HepG2 (cell line): ENCODE results near the gene CELSR2. TPM values are rescaled to one million over a fixed set of nuclear protein-coding genes. Genes with fewer than 3 reads are reported as not detected.

Experiments
- ATAC-seq: fragments of 200-7000 bp; cut with Tn5 transposase; 3 replicates; pipeline ENCODE4 v1.9.1; 2020; ENCODE audit warnings: mild to moderate bottlenecking, moderate library complexity
- BruUV-seq: library from RNA; stranded (reverse); fragments of 400-500 nt; replicated peaks from 2 replicates; lab custom pipeline; 2021; lab: Mats Ljungman, UMichigan
- CTCF ChIA-PET: fragments of 300-600 bp; formaldehyde crosslinking; extraction: SDS; loops from one replicate; lab custom pipeline; 2021; ENCODE audit warnings: low total read pairs, inconsistent platforms, low intra/inter-chr PET ratio; lab: Yijun Ruan, JAX
- POLR2A ChIA-PET: fragments of 350-600 bp; sonication (Branson Sonifier 250); formaldehyde crosslinking; loops from one replicate; lab custom pipeline; 2020; ENCODE audit warnings: antibody characterized with exemption, inconsistent platforms; lab: Yijun Ruan, JAX
- DNase-seq: peaks from one replicate; pipeline ENCODE4 v3.0.0-alpha.2; 2015; ENCODE audit warnings: low spot score
- FAIRE-seq: peaks from 3 replicates; lab custom pipeline; 2011; peaks lifted over from hg19 to GRCh38; lab: Jason Lieb, UNC
- H2AFZ ChIP-seq: one replicate; pipeline ENCODE4 v1.6.1; 2011; ENCODE audit warnings: low read length, inconsistent platforms
- H3K27ac ChIP-seq: fragments of 300-600 bp; 3 replicates; pipeline ENCODE4 v1.8.0; 2011; ENCODE audit warnings: mixed run types, mild to moderate bottlenecking, mixed read lengths, low read length, inconsistent platforms; ENCODE audit not compliant: insufficient read depth; ENCODE audit errors: extremely low read length
- H3K27me3 ChIP-seq, 2 experiments: fragments of 200-600 bp in 1 of 2; 2 replicates in 1 of 2; 3 replicates in 1 of 2; pipeline versions ENCODE4 v1.6.0 to v1.8.0; 2011; ENCODE audit warnings: low read length in 2 of 2, mild to moderate bottlenecking in 2 of 2, moderate library complexity in 2 of 2, inconsistent platforms in 1 of 2; ENCODE audit not compliant: insufficient read depth in 2 of 2, control insufficient read depth in 1 of 2
- H3K36me3 ChIP-seq, 2 experiments: fragments of 200-600 bp in 1 of 2; replicated peaks in 1 of 2; 2 replicates in 1 of 2; 3 replicates in 1 of 2; pipeline versions ENCODE4 v1.5.1 to v1.8.0; 2011; ENCODE audit warnings: low read length in 2 of 2, inconsistent platforms in 1 of 2; ENCODE audit not compliant: insufficient read depth in 2 of 2, control insufficient read depth in 1 of 2
- H3K4me1 ChIP-seq: 2 replicates; pipeline ENCODE4 v1.5.1; 2012; ENCODE audit warnings: low read length, inconsistent platforms; ENCODE audit not compliant: insufficient read depth
- H3K4me2 ChIP-seq: 2 replicates; pipeline ENCODE4 v1.6.0; 2011; ENCODE audit warnings: low read depth, low read length, inconsistent platforms
- H3K4me3 ChIP-seq, 3 experiments: fragments of 200-600 bp in 1 of 3; sonication (generic), shearing (Covaris generic) in 1 of 3; replicated peaks in 1 of 3; 2 replicates each; pipeline ENCODE4 v1.5.1; 2011 to 2016; ENCODE audit warnings: low read length in 3 of 3, inconsistent platforms in 2 of 3, low read depth in 2 of 3, mild to moderate bottlenecking in 2 of 3, control low read depth in 1 of 3, mixed read lengths in 1 of 3; ENCODE audit not compliant: insufficient read depth in 1 of 3
- H3K79me2 ChIP-seq: one replicate; pipeline ENCODE4 v1.6.1; 2011; ENCODE audit warnings: low read length, inconsistent platforms; ENCODE audit not compliant: insufficient read depth
- H3K9ac ChIP-seq: 2 replicates; pipeline ENCODE4 v1.6.0; 2011; ENCODE audit warnings: mild to moderate bottlenecking, low read depth, low read length, inconsistent platforms; ENCODE audit not compliant: insufficient read depth
- H3K9me3 ChIP-seq: 2 replicates; pipeline ENCODE4 v1.5.1; 2012; ENCODE audit warnings: mild to moderate bottlenecking, low read length
- H4K20me1 ChIP-seq: 2 replicates; pipeline ENCODE4 v1.6.0; 2011; ENCODE audit warnings: inconsistent platforms, mild to moderate bottlenecking, low read length, moderate library complexity; ENCODE audit not compliant: insufficient read depth
- KDM1A ChIP-seq: IDR thresholded peaks from 2 replicates; pipeline ENCODE4 v1.6.1; 2016; ENCODE audit warnings: missing compliant biosample characterization
- SP4 ChIP-seq: sonication (generic); formaldehyde crosslinking; IDR thresholded peaks from 2 replicates; pipeline ENCODE4 v1.8.1; 2023; ENCODE audit warnings: mild to moderate bottlenecking, missing genetic modification reagents
- ZNF513 ChIP-seq: sonication (generic); formaldehyde crosslinking; conservative IDR thresholded peaks from 2 replicates; pipeline ENCODE4 v1.5.0; 2020; ENCODE audit warnings: missing genetic modification reagents
- ZNF564 ChIP-seq: sonication (generic); formaldehyde crosslinking; IDR thresholded peaks from 2 replicates; pipeline ENCODE4 v1.8.1; 2023; ENCODE audit warnings: mild to moderate bottlenecking, missing genetic modification reagents
- WGBS: methylation state at CpG from one replicate; pipeline ENCODE4 v1.1.6; 2017; ENCODE audit warnings: low lambda C conversion rate; 5-methylcytosine and 5-hydroxymethylcytosine counted together
- in situ Hi-C: cut with HindIII; loops from 2 replicates; pipeline ENCODE4 v1.10.0; 2017; ENCODE audit warnings: low pct_unique_long_range_greater_than_20kb; ENCODE audit not compliant: extremely low pct_ligation_motif_present
- intact Hi-C: fragments of 100-400 bp; cut with micrococcal nuclease; formaldehyde crosslinking; loops from one replicate; pipeline ENCODE4 v1.10.0; 2022; ENCODE audit not compliant: unreplicated experiment
- polyA plus RNA-seq, 8 experiments: library from polyadenylated mRNA; depleted of rRNA in 3 of 8; stranded (reverse) in 7 of 8; unstranded in 1 of 8; fragments of >200 nt; fragmentation: Illumina TruSeq in 4 of 8; extraction: Trizol in 4 of 8; gene quantifications; 2 replicates each; pipeline versions ENCODE4 v1.2.1 to v1.2.3, GENCODE V29; 2011 to 2016; ENCODE audit warnings: low read depth in 4 of 8, missing spikeins in 1 of 8, mixed read lengths in 1 of 8; ENCODE audit not compliant: insufficient read depth in 1 of 8
- total RNA-seq, 5 experiments: library from RNA; depleted of rRNA; stranded (reverse); fragments of >200 nt; fragmentation: Illumina TruSeq; extraction: Trizol; gene quantifications; 2 replicates each; pipeline ENCODE4 v1.2.3, GENCODE V29; 2016; ENCODE audit warnings: low read depth in 1 of 5

CELSR2 gene
- total and polyA plus RNA-seq, 2 of the 13 experiments (the other 11 are each of a cell fraction or from before 2014, with no cell fraction given), result 4.0 to 6.6 TPM

- no peak overlapping the region for H3K27ac ChIP-seq
- DNase-seq, result no peak
- H4K20me1 ChIP-seq, result no peaks in the 10 kb centered on the region
- WGBS, result 92% methylated on average over 5 of the region's 6 CpGs
- no peak for TF ChIP-seq ZNF513 (CRISPR knock-in tag)
- intact Hi-C loops (no loop called here), in situ Hi-C loops (no loop called here)
- POLR2A ChIA-PET, result no interaction called here
- H3K4me1 ChIP-seq, result peaks cover 22% of the 10 kb centered on the region
- ATAC-seq, result no peak
- CTCF ChIA-PET, result no interaction called here
- H3K27me3 ChIP-seq, result no peaks in the 10 kb centered on the region
- no peaks in the 10 kb centered on the region for H3K79me2 ChIP-seq
- H3K9ac ChIP-seq, result no peak overlapping the region
- BruUV-seq, result no TSS peak
- no peak for FAIRE-seq
- H3K4me3 ChIP-seq, result no peak overlapping the region
- no peak overlapping the region for H2AFZ ChIP-seq
- H3K9me3 ChIP-seq, result no peaks in the 10 kb centered on the region
- H3K36me3 ChIP-seq, result no peaks in the 10 kb centered on the region
- H3K4me2 ChIP-seq, result no peak overlapping the region
Observed at GRCh38 chr1:109290998-109291397, 41.7 kb downstream of the CELSR2 start.

DNA sequence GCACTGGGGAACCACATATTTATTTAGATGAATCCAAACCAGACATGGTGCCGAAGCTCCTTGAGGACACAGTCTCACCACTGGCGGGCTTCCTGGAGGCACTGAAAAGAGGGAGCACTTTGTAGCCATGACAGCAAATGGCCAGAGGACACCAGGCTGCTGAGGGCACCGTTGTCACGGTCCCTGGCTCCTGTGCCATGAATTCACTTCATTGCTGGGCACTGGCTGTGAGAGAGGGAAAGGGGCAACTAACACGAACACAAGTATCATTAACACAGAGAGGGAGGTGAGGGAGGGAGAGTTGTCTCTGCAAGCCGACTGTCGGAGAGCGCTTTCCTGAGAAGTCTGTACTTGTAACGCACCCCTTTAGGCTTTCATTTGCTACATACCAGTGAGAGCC, 43.0 kb downstream of the CELSR2 start:
- H4K20me1 ChIP-seq, result no peaks in the 10 kb centered on the region
- H3K36me3 ChIP-seq, result no peaks in the 10 kb centered on the region
- no peak overlapping the region for H3K4me3 ChIP-seq
- DNase-seq, result no peak
- no peaks in the 10 kb centered on the region for H3K9me3 ChIP-seq
- in situ Hi-C loops (no loop called here), intact Hi-C loops (no loop called here)
- no peak overlapping the region for H3K9ac ChIP-seq
- FAIRE-seq, result no peak
- CTCF ChIA-PET, result no interaction called here
- BruUV-seq, result no TSS peak
- no peaks in the 10 kb centered on the region for H3K79me2 ChIP-seq
- H3K27ac ChIP-seq, result no peak overlapping the region
- TF ChIP-seq KDM1A (no peak), SP4 (CRISPR knock-in tag) (no peak), ZNF564 (no peak)
- POLR2A ChIA-PET, result interaction anchor here (1.1 kb wide), 1 partner anchor 9 kb away, joined by 3 read pairs; the partner anchor contains the start of gene PSRC1
- H3K4me1 ChIP-seq, result peaks cover 24% of the 10 kb centered on the region
- no peak for ATAC-seq
- no peaks in the 10 kb centered on the region for H3K27me3 ChIP-seq
- no peak overlapping the region for H2AFZ ChIP-seq
- 86% methylated on average over 9 of the region's 9 CpGs for WGBS
- no peak overlapping the region for H3K4me2 ChIP-seq
